ENCODE data around the gene TRIM33. TPM values are rescaled to one million over a fixed set of nuclear protein-coding genes. Genes with fewer than 3 reads are reported as not detected.

The TRIM33 gene
- total RNA-seq (2014; rRNA removed; shearing (Covaris generic)), result 14.7 and 22.9 TPM in 2 replicates

DNA sequence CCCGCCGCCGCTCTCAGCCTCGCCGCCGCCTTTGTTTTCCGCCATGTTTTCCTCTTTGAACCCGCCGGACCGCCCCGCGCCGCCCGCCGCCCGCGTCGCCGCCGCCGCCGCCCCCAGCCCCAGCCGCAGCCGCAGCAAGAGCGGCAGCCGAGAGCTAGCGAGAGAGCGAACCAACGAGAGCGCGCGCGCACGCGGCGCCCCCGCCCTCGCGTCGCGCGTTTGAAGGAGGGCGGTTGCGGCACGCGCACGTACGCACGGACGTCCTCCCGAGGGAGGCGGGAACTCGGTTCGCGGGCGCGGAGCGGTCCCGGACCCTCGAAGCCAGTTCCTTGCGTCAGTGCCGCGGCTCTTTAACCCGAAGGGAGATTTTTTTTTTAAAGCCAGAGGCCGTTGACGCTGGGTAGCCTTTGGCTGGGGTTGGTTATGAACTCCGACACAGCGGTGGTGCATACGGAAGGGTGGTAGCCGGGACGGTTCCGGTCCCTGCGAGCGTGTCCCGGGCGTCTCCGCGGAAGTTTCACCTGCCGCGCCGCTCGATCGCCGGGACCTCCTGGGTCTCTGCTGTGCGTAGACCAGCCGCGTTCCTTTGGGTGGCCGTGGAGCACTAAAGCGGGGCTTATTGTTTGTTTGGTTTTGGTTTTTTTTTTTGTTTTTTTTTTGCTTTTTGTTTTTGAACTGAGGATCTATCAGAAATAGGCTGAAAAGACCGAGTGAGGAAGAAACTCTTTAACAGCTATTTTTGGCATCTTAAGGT, at the start of gene TRIM33:
Gene TRIM33 (minus strand): TSS at position 172 of the 754 bp plus-strand sequence. CDS start 127 bp downstream, at position 45.
- 0 out of 2 replicates have a peak, but pooled peaks cover 3% of the 10 kb centered on the region for H3K9me3 ChIP-seq (replicated peaks)
- H3K36me3 ChIP-seq, result peaks cover 16% of the 10 kb centered on the region
- H3K27ac ChIP-seq, result peak within 1 kb of the TSS; percentile 29
- peak; percentile 90 to 92 for DNase-seq (ENCODE audit: low read depth in 1 of 2, low spot score in 2 of 2)
- peak within 1 kb of the TSS; percentile 94 for H3K4me3 ChIP-seq
- peaks cover 13% of the 10 kb centered on the region for H3K4me1 ChIP-seq (replicated peaks)
- H3K27me3 ChIP-seq (replicated peaks), result no peaks in the 10 kb centered on the region; the same call in 1 of the 2 replicates

DNA sequence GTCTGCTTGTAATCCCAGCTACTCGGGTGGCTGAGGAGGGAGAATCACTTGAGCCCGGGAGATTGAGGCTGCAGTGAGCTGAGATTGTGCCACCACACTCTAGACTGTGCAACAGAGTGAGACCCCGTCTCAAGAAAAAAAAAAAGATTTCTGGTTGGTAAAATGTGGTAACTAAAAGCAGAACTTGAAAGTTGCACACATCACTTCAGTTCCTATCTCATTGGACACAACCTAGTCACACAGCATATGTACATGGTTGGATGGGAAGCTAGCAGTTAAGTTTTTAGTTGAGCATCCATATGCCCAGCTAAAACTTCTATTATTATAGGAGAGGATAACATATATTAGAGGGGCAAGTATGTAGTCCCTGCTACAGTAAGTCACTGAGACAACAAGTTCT, 48.4 kb upstream of the TRIM33 start:
- H3K4me1 ChIP-seq (replicated peaks), result no peaks in the 10 kb centered on the region
- H3K27ac ChIP-seq, result no peak overlapping the region
- no peaks in the 10 kb centered on the region for H3K9me3 ChIP-seq (replicated peaks)
- no peaks in the 10 kb centered on the region for H3K27me3 ChIP-seq (replicated peaks)
- no peaks in the 10 kb centered on the region for H3K36me3 ChIP-seq
- no peak for DNase-seq (ENCODE audit: low read depth in 1 of 2, low spot score in 2 of 2)
- no peak overlapping the region for H3K4me3 ChIP-seq

DNA sequence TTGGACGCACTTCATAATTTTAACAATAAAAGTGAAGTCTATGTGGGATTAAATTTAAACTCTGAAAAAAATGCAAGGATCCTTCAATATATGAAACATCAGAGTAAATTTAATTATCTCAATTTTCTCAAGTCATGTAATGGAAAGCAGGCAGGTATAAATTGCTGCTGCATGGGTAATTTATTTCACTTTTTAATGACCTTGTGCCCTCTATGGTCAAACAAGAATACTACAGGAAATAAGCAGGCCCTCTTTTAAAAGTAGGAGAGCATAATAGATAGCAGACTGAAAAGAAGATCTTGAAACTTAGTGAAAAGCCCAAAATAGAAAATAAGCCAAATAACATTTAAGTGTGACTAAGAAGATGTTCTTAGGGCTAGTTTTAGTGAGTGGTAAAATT, 47.5 kb upstream of the TRIM33 start:
- Histone ChIP-seq H3K4me1 (replicated peaks) (no peaks in the 10 kb centered on the region), H3K27ac (no peak overlapping the region), H3K4me3 (no peak overlapping the region), H3K27me3 (replicated peaks) (no peaks in the 10 kb centered on the region), H3K9me3 (replicated peaks) (no peaks in the 10 kb centered on the region), H3K36me3 (no peaks in the 10 kb centered on the region)
- DNase-seq (ENCODE audit: low read depth in 1 of 2, low spot score in 2 of 2), result no peak

DNA sequence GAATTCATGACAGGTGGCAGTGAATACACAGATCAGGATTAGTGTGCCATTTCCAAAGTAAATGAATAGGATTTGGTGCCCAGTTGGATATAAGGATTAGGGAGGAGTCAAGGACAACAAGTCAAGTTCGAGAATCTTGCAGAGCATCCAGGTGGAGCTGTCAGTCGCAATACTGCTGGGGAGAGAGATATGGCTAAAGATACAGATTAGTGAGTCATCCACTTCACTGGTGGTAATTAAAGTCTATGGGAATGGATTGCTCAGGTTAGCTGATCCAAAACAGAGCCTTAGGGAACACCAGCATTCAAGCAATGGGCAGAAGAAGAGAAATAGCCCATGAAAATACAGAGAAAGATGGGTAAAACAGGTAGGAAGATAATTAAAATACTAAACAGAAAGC, 43.6 kb upstream of the TRIM33 start:
- Histone ChIP-seq H3K27ac (no peak overlapping the region), H3K9me3 (replicated peaks) (no peaks in the 10 kb centered on the region), H3K27me3 (replicated peaks) (no peaks in the 10 kb centered on the region), H3K36me3 (no peaks in the 10 kb centered on the region), H3K4me3 (no peak overlapping the region), H3K4me1 (replicated peaks) (no peaks in the 10 kb centered on the region)
- DNase-seq (ENCODE audit: low read depth in 1 of 2, low spot score in 2 of 2), result no peak

DNA sequence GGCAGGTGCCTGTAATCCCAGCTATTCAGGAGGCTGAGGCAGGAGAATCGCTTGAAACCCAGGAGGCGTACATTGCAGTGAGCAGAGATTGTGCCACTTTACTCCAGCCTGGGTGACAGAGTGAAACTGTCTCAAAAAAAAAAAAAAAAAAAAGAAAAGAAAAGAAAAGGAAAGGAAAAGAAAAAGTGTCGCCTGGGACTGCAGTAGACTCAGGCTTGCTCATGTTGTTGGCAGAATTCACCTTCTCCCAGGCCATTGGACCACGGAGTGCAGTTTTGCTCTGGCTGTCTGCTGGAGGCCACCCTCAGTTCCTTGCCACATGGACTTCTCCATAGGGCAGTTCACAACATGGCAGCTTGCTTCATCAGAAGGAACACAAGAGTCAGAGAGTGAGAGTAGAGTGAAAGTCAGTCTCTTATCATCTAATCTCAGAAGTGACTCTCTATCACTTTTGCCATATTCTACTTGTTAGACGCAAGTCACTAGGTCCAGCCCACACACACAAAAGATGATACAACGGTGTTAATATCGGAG, 41.2 kb upstream of the TRIM33 start:
- H3K27ac ChIP-seq, result no peak overlapping the region
- no peak overlapping the region for H3K4me3 ChIP-seq
- H3K36me3 ChIP-seq, result no peaks in the 10 kb centered on the region
- DNase-seq (ENCODE audit: low read depth in 1 of 2, low spot score in 2 of 2), result no peak
- H3K9me3 ChIP-seq (replicated peaks), result no peaks in the 10 kb centered on the region
- no peaks in the 10 kb centered on the region for H3K27me3 ChIP-seq (replicated peaks)
- H3K4me1 ChIP-seq (replicated peaks), result no peaks in the 10 kb centered on the region

DNA sequence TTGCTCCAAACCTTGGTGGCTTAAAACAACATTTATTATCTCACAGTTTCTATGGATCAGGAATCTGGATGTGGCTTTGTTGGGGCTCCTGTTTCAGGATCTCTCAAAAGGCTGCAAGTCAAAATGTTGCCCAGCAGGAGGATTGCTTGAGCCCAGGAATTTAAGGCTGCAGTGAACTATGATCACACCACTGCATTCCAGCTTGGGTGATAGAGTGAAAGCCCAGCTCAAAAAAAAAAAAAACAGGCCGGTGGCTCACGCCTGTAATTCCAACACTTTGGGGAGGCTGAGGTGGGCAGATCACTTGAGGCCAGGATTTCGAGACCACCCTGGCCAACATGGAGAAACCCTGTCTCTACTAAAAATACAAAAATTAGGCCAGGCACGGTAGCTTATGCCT, 40.4 kb upstream of the TRIM33 start:
- no peaks in the 10 kb centered on the region for H3K4me1 ChIP-seq (replicated peaks)
- no peaks in the 10 kb centered on the region for H3K9me3 ChIP-seq (replicated peaks)
- DNase-seq (ENCODE audit: low read depth in 1 of 2, low spot score in 2 of 2), result no peak
- H3K36me3 ChIP-seq, result no peaks in the 10 kb centered on the region
- no peaks in the 10 kb centered on the region for H3K27me3 ChIP-seq (replicated peaks)
- H3K4me3 ChIP-seq, result no peak overlapping the region
- H3K27ac ChIP-seq, result no peak overlapping the region

DNA sequence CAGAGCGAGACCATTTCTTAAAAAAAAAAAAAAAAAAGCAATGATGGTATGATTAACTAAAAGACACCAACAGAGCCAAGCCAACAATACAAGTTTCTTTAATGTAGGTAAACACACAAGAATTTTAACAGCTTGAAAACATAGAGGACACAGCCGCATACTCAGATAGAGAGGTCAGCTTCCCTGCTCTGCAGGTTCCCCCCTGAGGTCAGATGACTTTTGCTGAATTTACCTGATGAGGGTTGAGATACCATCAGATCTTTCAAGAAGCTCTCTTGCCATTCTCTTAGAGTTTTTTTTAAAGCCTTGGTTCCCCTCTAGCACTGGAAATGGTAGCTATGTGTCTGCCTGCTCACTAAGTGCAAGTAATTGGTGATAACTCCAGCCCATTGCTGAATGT, 39.3 kb upstream of the TRIM33 start:
- Histone ChIP-seq H3K27ac (no peak overlapping the region), H3K27me3 (replicated peaks) (no peaks in the 10 kb centered on the region), H3K9me3 (replicated peaks) (no peaks in the 10 kb centered on the region), H3K36me3 (no peaks in the 10 kb centered on the region), H3K4me1 (replicated peaks) (no peaks in the 10 kb centered on the region), H3K4me3 (no peak overlapping the region)
- no peak for DNase-seq (ENCODE audit: low read depth in 1 of 2, low spot score in 2 of 2)

DNA sequence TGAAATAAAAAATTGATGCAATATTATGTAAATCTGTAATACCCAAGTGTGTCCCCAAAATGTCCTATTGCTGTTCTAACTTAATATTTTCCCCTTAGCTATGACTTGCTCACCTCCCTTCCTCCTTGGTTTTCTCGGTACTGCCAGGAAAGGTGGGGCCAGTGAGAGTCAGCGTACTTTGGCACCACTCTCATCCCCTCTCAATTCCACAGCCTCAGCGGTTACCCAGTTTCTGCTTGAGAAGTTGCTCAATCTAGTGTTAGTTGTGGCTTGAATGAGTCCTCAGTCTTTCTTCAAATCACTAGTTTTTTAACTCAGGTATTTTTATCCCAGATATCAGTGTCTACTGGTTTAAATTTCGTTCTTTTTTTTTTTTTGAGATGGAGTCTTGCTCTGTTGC, 38.1 kb upstream of the TRIM33 start:
- no peaks in the 10 kb centered on the region; the same call in 1 of the 2 replicates for H3K27me3 ChIP-seq (replicated peaks)

DNA sequence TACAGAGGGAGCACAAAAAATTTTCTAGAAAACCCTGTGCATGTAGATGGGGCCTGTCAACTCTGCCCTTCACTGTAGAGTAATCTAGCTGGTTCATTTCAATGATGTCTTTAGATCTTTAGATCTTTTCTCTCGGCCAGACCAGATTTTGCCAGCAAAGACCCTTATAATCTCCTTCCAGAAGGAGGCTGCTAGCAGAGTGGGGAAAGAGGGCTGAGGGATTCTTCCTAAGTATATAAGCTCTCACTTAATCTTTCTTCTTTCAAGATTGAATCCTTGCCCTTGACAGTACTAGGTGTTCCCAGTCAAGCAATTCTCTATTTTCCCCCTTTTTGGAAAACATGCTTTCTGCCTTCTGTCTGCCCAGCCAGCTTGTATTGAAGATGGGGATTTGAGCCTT, 36.1 kb upstream of the TRIM33 start:
- DNase-seq (ENCODE audit: low read depth in 1 of 2, low spot score in 2 of 2), result no peak

More for the DNA sequence above, 38.1 kb upstream of the TRIM33 start:
- no peak for DNase-seq (ENCODE audit: low read depth in 1 of 2, low spot score in 2 of 2)
- Histone ChIP-seq H3K4me1 (replicated peaks) (no peaks in the 10 kb centered on the region), H3K36me3 (no peaks in the 10 kb centered on the region), H3K4me3 (no peak overlapping the region), H3K27ac (no peak overlapping the region), H3K9me3 (replicated peaks) (no peaks in the 10 kb centered on the region)

DNA sequence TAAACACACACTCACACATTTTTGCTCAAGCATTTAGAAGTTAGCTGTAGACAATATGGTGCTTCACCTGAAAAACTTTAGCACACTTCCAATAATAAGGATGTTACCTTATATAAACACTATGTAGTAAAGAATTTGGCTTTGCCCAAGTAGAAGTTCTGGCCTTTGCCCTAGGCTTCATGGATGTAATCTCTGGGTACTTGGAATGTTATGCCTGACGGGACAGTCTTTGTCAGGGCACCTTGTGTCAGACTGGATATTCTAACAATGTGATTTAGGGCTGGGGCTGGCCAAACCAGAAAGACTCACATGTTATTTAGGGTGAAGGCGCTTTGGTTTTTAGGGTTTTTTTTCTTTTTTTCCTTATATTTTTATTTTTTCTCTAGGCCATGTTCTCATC, 34.8 kb upstream of the TRIM33 start:
- Histone ChIP-seq H3K9me3 (replicated peaks) (no peaks in the 10 kb centered on the region), H3K4me3 (no peak overlapping the region), H3K27me3 (replicated peaks) (no peaks in the 10 kb centered on the region; the same call in 1 of the 2 replicates), H3K36me3 (no peaks in the 10 kb centered on the region), H3K27ac (no peak overlapping the region), H3K4me1 (replicated peaks) (no peaks in the 10 kb centered on the region)
- no peak for DNase-seq (ENCODE audit: low read depth in 1 of 2, low spot score in 2 of 2)

More for the DNA sequence above, 36.1 kb upstream of the TRIM33 start:
- Histone ChIP-seq H3K36me3 (no peaks in the 10 kb centered on the region), H3K27me3 (replicated peaks) (no peaks in the 10 kb centered on the region; the same call in 1 of the 2 replicates), H3K27ac (no peak overlapping the region), H3K4me1 (replicated peaks) (no peaks in the 10 kb centered on the region), H3K4me3 (no peak overlapping the region), H3K9me3 (replicated peaks) (no peaks in the 10 kb centered on the region)

DNA sequence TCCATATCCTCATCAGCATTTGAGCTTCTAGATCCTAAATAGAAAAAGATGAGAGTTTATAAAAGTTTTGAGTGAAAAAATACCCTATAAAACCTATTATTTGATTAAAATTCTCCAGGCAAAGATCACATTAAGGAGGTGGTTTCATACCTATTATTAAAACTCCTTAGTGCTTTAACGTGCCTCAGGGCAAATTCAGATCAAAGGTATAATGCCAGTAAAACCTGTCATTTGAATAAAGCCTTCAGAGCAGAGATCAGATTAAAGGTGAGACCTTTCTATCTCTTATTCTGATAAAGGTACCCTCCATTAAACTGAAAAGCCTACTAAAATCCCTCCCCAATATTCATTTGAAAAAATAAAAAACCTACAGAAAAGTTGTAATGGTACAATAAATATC, 34.3 kb upstream of the TRIM33 start:
- no peak overlapping the region for H3K27ac ChIP-seq
- no peak for DNase-seq (ENCODE audit: low read depth in 1 of 2, low spot score in 2 of 2)
- H3K4me3 ChIP-seq, result no peak overlapping the region
- no peaks in the 10 kb centered on the region for H3K4me1 ChIP-seq (replicated peaks)
- H3K9me3 ChIP-seq (replicated peaks), result no peaks in the 10 kb centered on the region
- no peaks in the 10 kb centered on the region; the same call in 1 of the 2 replicates for H3K27me3 ChIP-seq (replicated peaks)
- no peaks in the 10 kb centered on the region for H3K36me3 ChIP-seq

DNA sequence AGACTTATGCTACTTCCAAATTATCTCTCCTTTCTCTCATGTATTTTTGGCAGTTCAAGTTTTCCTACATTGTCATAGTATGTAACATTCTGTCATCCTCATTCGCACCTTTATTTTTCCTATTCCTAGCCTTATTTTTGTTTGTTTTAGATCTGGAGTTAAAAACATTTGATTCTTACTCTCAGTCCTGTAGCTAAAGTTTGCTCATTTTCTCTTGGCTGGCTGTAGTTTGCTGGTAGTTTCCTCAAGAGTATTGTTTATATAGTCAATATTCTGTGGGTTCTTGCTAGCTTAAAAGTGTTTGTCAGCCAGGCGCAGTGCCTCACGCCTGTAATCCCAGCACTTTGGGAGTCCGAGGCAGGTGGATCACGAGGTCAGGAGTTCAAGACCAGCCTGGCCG, 29.8 kb upstream of the TRIM33 start:
- Histone ChIP-seq H3K4me3 (no peak overlapping the region), H3K27ac (no peak overlapping the region), H3K27me3 (replicated peaks) (no peaks in the 10 kb centered on the region; the same call in 1 of the 2 replicates), H3K36me3 (no peaks in the 10 kb centered on the region), H3K4me1 (replicated peaks) (no peaks in the 10 kb centered on the region), H3K9me3 (replicated peaks) (no peaks in the 10 kb centered on the region)
- no peak for DNase-seq (ENCODE audit: low read depth in 1 of 2, low spot score in 2 of 2)

DNA sequence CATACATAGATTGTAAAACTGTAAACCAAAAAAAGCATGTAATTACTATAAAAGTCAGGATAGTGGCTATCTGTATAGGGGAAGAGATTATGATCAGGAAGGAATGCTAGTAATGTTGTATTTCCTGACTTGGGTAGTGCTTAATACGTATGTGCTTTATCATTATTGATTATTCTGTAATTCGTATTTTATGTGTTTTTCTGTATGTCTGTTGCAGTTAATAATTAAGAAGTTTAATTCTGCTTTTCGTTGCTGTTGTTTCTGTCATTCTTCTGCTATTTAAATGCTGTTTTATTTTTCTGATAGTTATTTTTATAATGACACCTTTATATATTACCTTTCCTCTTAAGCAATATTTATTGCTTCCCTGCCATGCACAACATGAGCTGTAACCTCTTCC, 29.3 kb upstream of the TRIM33 start:
- Histone ChIP-seq H3K27ac (no peak overlapping the region), H3K36me3 (no peaks in the 10 kb centered on the region), H3K4me1 (replicated peaks) (no peaks in the 10 kb centered on the region), H3K9me3 (replicated peaks) (no peaks in the 10 kb centered on the region), H3K4me3 (no peak overlapping the region), H3K27me3 (replicated peaks) (no peaks in the 10 kb centered on the region; the same call in 1 of the 2 replicates)
- no peak for DNase-seq (ENCODE audit: low read depth in 1 of 2, low spot score in 2 of 2)

DNA sequence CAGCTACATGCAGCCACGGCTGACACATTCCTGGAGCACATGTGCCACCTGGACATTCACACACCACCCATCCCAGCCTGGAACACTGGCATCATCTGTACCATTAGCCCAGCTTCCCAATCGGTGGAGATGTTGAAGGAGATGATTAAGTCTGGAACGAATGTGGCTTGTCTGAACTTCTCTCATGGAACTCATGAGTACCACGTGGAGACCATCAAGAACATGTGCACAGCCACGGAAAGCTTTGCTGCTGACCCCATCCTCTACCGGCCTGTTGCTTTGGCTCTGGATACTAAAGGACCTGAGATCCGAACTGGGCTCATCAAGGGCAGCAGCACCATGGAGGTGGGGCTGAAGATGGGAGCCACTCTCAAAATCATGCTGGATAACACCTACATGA, 25.0 kb upstream of the TRIM33 start:
- Histone ChIP-seq H3K4me3 (no peak overlapping the region), H3K4me1 (replicated peaks) (no peaks in the 10 kb centered on the region), H3K9me3 (replicated peaks) (no peaks in the 10 kb centered on the region), H3K27ac (no peak overlapping the region), H3K36me3 (no peaks in the 10 kb centered on the region), H3K27me3 (replicated peaks) (no peaks in the 10 kb centered on the region; the same call in 1 of the 2 replicates)
- DNase-seq (ENCODE audit: low read depth in 1 of 2, low spot score in 2 of 2), result no peak
